HepG2 (cell line): ENCODE data around the gene PYY. TPM values are rescaled to one million over a fixed set of nuclear protein-coding genes. Genes with fewer than 3 reads are reported as not detected.
A peak's percentile ranks its signal among the peaks of the same experiment; 100 is the strongest.

ENCODE experiments used
- ATAC-seq: fragments of 200-7000 bp; cut with Tn5 transposase; 3 replicates; pipeline ENCODE4 v1.9.1; 2020; ENCODE audit warnings: mild to moderate bottlenecking, moderate library complexity
- BruUV-seq: library from RNA; stranded (reverse); fragments of 400-500 nt; replicated peaks from 2 replicates; lab custom pipeline; 2021; lab: Mats Ljungman, UMichigan
- CTCF ChIA-PET: fragments of 300-600 bp; formaldehyde crosslinking; extraction: SDS; loops from one replicate; lab custom pipeline; 2021; ENCODE audit warnings: low total read pairs, inconsistent platforms, low intra/inter-chr PET ratio; lab: Yijun Ruan, JAX
- POLR2A ChIA-PET: fragments of 350-600 bp; sonication (Branson Sonifier 250); formaldehyde crosslinking; loops from one replicate; lab custom pipeline; 2020; ENCODE audit warnings: antibody characterized with exemption, inconsistent platforms; lab: Yijun Ruan, JAX
- DNase-seq: peaks from one replicate; pipeline ENCODE4 v3.0.0-alpha.2; 2015; ENCODE audit warnings: low spot score
- FAIRE-seq: peaks from 3 replicates; lab custom pipeline; 2011; peaks lifted over from hg19 to GRCh38; lab: Jason Lieb, UNC
- H2AFZ ChIP-seq: one replicate; pipeline ENCODE4 v1.6.1; 2011; ENCODE audit warnings: low read length, inconsistent platforms
- H3K27ac ChIP-seq: fragments of 300-600 bp; 3 replicates; pipeline ENCODE4 v1.8.0; 2011; ENCODE audit warnings: mixed run types, mild to moderate bottlenecking, mixed read lengths, low read length, inconsistent platforms; ENCODE audit not compliant: insufficient read depth; ENCODE audit errors: extremely low read length
- H3K27me3 ChIP-seq, 2 experiments: fragments of 200-600 bp in 1 of 2; 2 replicates in 1 of 2; 3 replicates in 1 of 2; pipeline versions ENCODE4 v1.6.0 to v1.8.0; 2011; ENCODE audit warnings: low read length in 2 of 2, mild to moderate bottlenecking in 2 of 2, moderate library complexity in 2 of 2, inconsistent platforms in 1 of 2; ENCODE audit not compliant: insufficient read depth in 2 of 2, control insufficient read depth in 1 of 2
- H3K36me3 ChIP-seq, 2 experiments: fragments of 200-600 bp in 1 of 2; replicated peaks in 1 of 2; 2 replicates in 1 of 2; 3 replicates in 1 of 2; pipeline versions ENCODE4 v1.5.1 to v1.8.0; 2011; ENCODE audit warnings: low read length in 2 of 2, inconsistent platforms in 1 of 2; ENCODE audit not compliant: insufficient read depth in 2 of 2, control insufficient read depth in 1 of 2
- H3K4me1 ChIP-seq: 2 replicates; pipeline ENCODE4 v1.5.1; 2012; ENCODE audit warnings: low read length, inconsistent platforms; ENCODE audit not compliant: insufficient read depth
- H3K4me2 ChIP-seq: 2 replicates; pipeline ENCODE4 v1.6.0; 2011; ENCODE audit warnings: low read depth, low read length, inconsistent platforms
- H3K4me3 ChIP-seq, 3 experiments: fragments of 200-600 bp in 1 of 3; sonication (generic), shearing (Covaris generic) in 1 of 3; replicated peaks in 1 of 3; 2 replicates each; pipeline ENCODE4 v1.5.1; 2011 to 2016; ENCODE audit warnings: low read length in 3 of 3, inconsistent platforms in 2 of 3, low read depth in 2 of 3, mild to moderate bottlenecking in 2 of 3, control low read depth in 1 of 3, mixed read lengths in 1 of 3; ENCODE audit not compliant: insufficient read depth in 1 of 3
- H3K79me2 ChIP-seq: one replicate; pipeline ENCODE4 v1.6.1; 2011; ENCODE audit warnings: low read length, inconsistent platforms; ENCODE audit not compliant: insufficient read depth
- H3K9ac ChIP-seq: 2 replicates; pipeline ENCODE4 v1.6.0; 2011; ENCODE audit warnings: mild to moderate bottlenecking, low read depth, low read length, inconsistent platforms; ENCODE audit not compliant: insufficient read depth
- H3K9me3 ChIP-seq: 2 replicates; pipeline ENCODE4 v1.5.1; 2012; ENCODE audit warnings: mild to moderate bottlenecking, low read length
- H4K20me1 ChIP-seq: 2 replicates; pipeline ENCODE4 v1.6.0; 2011; ENCODE audit warnings: inconsistent platforms, mild to moderate bottlenecking, low read length, moderate library complexity; ENCODE audit not compliant: insufficient read depth
- FOXK2 ChIP-seq: fragments of 450-650 bp; IDR thresholded peaks from 2 replicates; pipeline ENCODE4 v1.6.1; 2016
- GABPA ChIP-seq, 2 experiments: IDR thresholded peaks; 2 replicates each; pipeline ENCODE4 v1.6.1; 2011 to 2016; ENCODE audit warnings: low read depth in 2 of 2, low read length in 1 of 2, missing biosample characterization in 1 of 2, missing genetic modification characterization in 1 of 2
- HNRNPK ChIP-seq: fragments of 200-400 bp; formaldehyde crosslinking; IDR thresholded peaks from 2 replicates; pipeline ENCODE4 v1.6.1; 2018; ENCODE audit warnings: low read length, low read depth, moderate library complexity, mild to moderate bottlenecking; ENCODE audit not compliant: poor library complexity, severe bottlenecking
- KDM5A ChIP-seq: fragments of 200-600 bp; sonication (generic); IDR thresholded peaks from 2 replicates; pipeline ENCODE4 v1.7.0; 2018; ENCODE audit warnings: antibody characterized with exemption, mild to moderate bottlenecking, low read length, borderline replicate concordance
- MAFG ChIP-seq: sonication (generic); formaldehyde crosslinking; IDR thresholded peaks from 2 replicates; pipeline ENCODE4 v1.5.1; 2020; ENCODE audit warnings: mild to moderate bottlenecking, missing genetic modification reagents
- PAF1 ChIP-seq: IDR thresholded peaks from 2 replicates; pipeline ENCODE4 v1.6.1; 2016; ENCODE audit warnings: missing genetic modification reagents, missing compliant biosample characterization
- SALL1 ChIP-seq: sonication (generic); formaldehyde crosslinking; IDR thresholded peaks from 2 replicates; pipeline ENCODE4 v1.8.0; 2022; ENCODE audit warnings: mild to moderate bottlenecking, missing genetic modification reagents
- SCMH1 ChIP-seq: sonication (generic); formaldehyde crosslinking; IDR thresholded peaks from 2 replicates; pipeline ENCODE4 v1.9.0; 2021; ENCODE audit warnings: missing genetic modification reagents, mild to moderate bottlenecking, borderline replicate concordance
- SP5 ChIP-seq: IDR thresholded peaks from 2 replicates; pipeline ENCODE4 v1.6.1; 2016; ENCODE audit warnings: low read depth, borderline replicate concordance
- ZNF337 ChIP-seq: sonication (generic); formaldehyde crosslinking; IDR thresholded peaks from 2 replicates; pipeline ENCODE4 v1.5.1; 2020; ENCODE audit warnings: missing genetic modification reagents, low read depth, mild to moderate bottlenecking, borderline replicate concordance
- ZNF670 ChIP-seq: sonication (generic); formaldehyde crosslinking; IDR thresholded peaks from 2 replicates; pipeline ENCODE4 v1.8.0; 2022; ENCODE audit warnings: mild to moderate bottlenecking, missing genetic modification reagents, borderline replicate concordance
- WGBS: methylation state at CpG from one replicate; pipeline ENCODE4 v1.1.6; 2017; ENCODE audit warnings: low lambda C conversion rate; 5-methylcytosine and 5-hydroxymethylcytosine counted together
- in situ Hi-C: cut with HindIII; loops from 2 replicates; pipeline ENCODE4 v1.10.0; 2017; ENCODE audit warnings: low pct_unique_long_range_greater_than_20kb; ENCODE audit not compliant: extremely low pct_ligation_motif_present
- intact Hi-C: fragments of 100-400 bp; cut with micrococcal nuclease; formaldehyde crosslinking; loops from one replicate; pipeline ENCODE4 v1.10.0; 2022; ENCODE audit not compliant: unreplicated experiment
- polyA plus RNA-seq, 8 experiments: library from polyadenylated mRNA; depleted of rRNA in 3 of 8; stranded (reverse) in 7 of 8; unstranded in 1 of 8; fragments of >200 nt; fragmentation: Illumina TruSeq in 4 of 8; extraction: Trizol in 4 of 8; gene quantifications; 2 replicates each; pipeline versions ENCODE4 v1.2.1 to v1.2.3, GENCODE V29; 2011 to 2016; ENCODE audit warnings: low read depth in 4 of 8, missing spikeins in 1 of 8, mixed read lengths in 1 of 8; ENCODE audit not compliant: insufficient read depth in 1 of 8
- total RNA-seq, 5 experiments: library from RNA; depleted of rRNA; stranded (reverse); fragments of >200 nt; fragmentation: Illumina TruSeq; extraction: Trizol; gene quantifications; 2 replicates each; pipeline ENCODE4 v1.2.3, GENCODE V29; 2016; ENCODE audit warnings: low read depth in 1 of 5

PYY gene
- total and polyA plus RNA-seq, 2 of the 13 experiments (the other 11 are each of a cell fraction or from before 2014, with no cell fraction given) = 0.25 TPM; not detected in 1

- H2AFZ ChIP-seq = no peak overlapping the region
- TF ChIP-seq SCMH1 (no peak), MAFG (CRISPR knock-in tag) (no peak), SALL1 (CRISPR knock-in tag) (0 out of 2 replicates have a peak, but pooled peaks have one; percentile 13), SP5 (no peak), ZNF670 (CRISPR knock-in tag) (0 out of 2 replicates have a peak, but pooled peaks have one; percentile 36), GABPA (IDR thresholded peaks at IDR 0.05; ENCODE audit: low read depth, low read length) (no peak), GABPA (CRISPR knock-in tag; IDR thresholded peaks at IDR 0.05; ENCODE audit: low read depth) (no peak), PAF1 (no peak), FOXK2 (no peak)
- TF ChIP-seq, all 625 proteins: peak for 2
- Histone ChIP-seq H3K27me3 (peaks cover 8 to 79% of the 10 kb centered on the region in 2 experiments), H3K9me3 (no peaks in the 10 kb centered on the region), H4K20me1 (no peaks in the 10 kb centered on the region), H3K4me3 (no peak overlapping the region), H3K4me2 (no peak overlapping the region), H3K79me2 (no peaks in the 10 kb centered on the region), H3K27ac (no peak overlapping the region), H3K9ac (no peak overlapping the region), H3K36me3 (no peaks in the 10 kb centered on the region), H3K4me1 (peaks cover 30% of the 10 kb centered on the region)
- POLR2A ChIA-PET = interaction anchor here (1.0 kb wide), 1 partner anchor 22 kb away, joined by 4 read pairs; the partner anchor contains the start of gene NAGS
- BruUV-seq = no TSS peak
- in situ Hi-C loops (no loop called here), intact Hi-C loops (no loop called here)
- 63% methylated on average over 2 of the region's 2 CpGs for WGBS
- ATAC-seq (no peak), DNase-seq (no peak), FAIRE-seq (no peak)
- CTCF ChIA-PET = no interaction called here
These were observed 28.4 kb upstream of the PYY start for GRCh38 chr17:43982171-43982570.

GRCh38 chr17:43979671-43980070 lies 25.9 kb upstream of the PYY start:
- ATAC-seq (no peak), FAIRE-seq (no peak), DNase-seq (no peak)
- Histone ChIP-seq H3K79me2 (no peaks in the 10 kb centered on the region), H3K36me3 (no peaks in the 10 kb centered on the region), H3K9me3 (no peaks in the 10 kb centered on the region), H2AFZ (no peak overlapping the region), H3K27me3 (peaks cover 6 to 65% of the 10 kb centered on the region in 2 experiments), H3K9ac (no peak overlapping the region), H3K27ac (no peak overlapping the region), H3K4me2 (no peak overlapping the region), H3K4me3 (no peak overlapping the region), H4K20me1 (no peaks in the 10 kb centered on the region), H3K4me1 (peaks cover 36% of the 10 kb centered on the region)
- CTCF ChIA-PET = no interaction called here
- TF ChIP-seq HNRNPK = peak; percentile 32
- no peak for TF ChIP-seq ZNF337 (CRISPR knock-in tag)
- no peak for TF ChIP-seq KDM5A
- intact Hi-C loops = no loop called here
- POLR2A ChIA-PET = interaction anchor here (0.7 kb wide), 1 partner anchor 86 kb away, joined by 3 read pairs; no protein-coding TSS in a partner anchor
- in situ Hi-C loops = no loop called here
- 28% methylated on average over 4 of the region's 4 CpGs for WGBS
- BruUV-seq = no TSS peak
